ENCODE measurements around the gene HOXC9. TPM values are rescaled to one million over a fixed set of nuclear protein-coding genes. Genes with fewer than 3 reads are reported as not detected.

The HOXC9 gene
- total and polyA plus RNA-seq, 7 donors: 6.4 to 31.1 (median 11.3) TPM

DNA sequence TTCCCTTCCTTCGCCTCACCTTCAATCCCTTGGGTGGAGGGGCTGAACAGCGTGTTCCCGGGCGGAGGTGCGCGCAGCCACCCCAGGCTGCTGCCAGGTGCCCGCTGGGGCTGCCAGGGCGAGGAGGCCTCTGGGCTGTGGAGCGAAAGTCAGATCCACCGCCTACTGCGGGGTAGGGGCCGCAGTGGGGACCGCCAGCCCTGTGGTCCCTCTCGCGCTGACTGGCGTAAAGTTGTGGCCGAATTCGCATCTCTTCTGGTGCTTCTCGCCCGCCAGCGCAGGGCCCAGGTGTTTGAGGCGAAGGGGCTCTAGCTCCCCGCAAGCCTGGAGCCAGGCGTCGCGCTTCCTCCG is 46.8 kb downstream of the HOXC9 start:
- ATAC-seq: peak in 1 of 4 donors; percentile 36
- intact Hi-C loops (cut with DNase I): loop anchor here in 1 of 2 donors (5.0 kb wide), 1 partner anchor 126 kb away; no protein-coding TSS in a partner anchor
- WGBS, 3 donors: 61 to 75% (median 75%) methylated on average over 27 of the region's 27 CpGs
- Histone ChIP-seq H3K9me3 (no peaks in the 10 kb centered on the region), H3K36me3 (ENCODE audit: insufficient read depth in 1 of 2, low read depth in 1 of 2) (no peaks in the 10 kb centered on the region), H3K4me1 (no peaks in the 10 kb centered on the region), H3K4me3 (no peak overlapping the region), H3K27me3 (ENCODE audit: insufficient read depth in 3 of 3, low read length in 2 of 3) (peaks cover 0 to 5% (median 0%) of the 10 kb centered on the region in 3 donors), H3K27ac (no peak overlapping the region)
- TF ChIP-seq, protein P1, sequence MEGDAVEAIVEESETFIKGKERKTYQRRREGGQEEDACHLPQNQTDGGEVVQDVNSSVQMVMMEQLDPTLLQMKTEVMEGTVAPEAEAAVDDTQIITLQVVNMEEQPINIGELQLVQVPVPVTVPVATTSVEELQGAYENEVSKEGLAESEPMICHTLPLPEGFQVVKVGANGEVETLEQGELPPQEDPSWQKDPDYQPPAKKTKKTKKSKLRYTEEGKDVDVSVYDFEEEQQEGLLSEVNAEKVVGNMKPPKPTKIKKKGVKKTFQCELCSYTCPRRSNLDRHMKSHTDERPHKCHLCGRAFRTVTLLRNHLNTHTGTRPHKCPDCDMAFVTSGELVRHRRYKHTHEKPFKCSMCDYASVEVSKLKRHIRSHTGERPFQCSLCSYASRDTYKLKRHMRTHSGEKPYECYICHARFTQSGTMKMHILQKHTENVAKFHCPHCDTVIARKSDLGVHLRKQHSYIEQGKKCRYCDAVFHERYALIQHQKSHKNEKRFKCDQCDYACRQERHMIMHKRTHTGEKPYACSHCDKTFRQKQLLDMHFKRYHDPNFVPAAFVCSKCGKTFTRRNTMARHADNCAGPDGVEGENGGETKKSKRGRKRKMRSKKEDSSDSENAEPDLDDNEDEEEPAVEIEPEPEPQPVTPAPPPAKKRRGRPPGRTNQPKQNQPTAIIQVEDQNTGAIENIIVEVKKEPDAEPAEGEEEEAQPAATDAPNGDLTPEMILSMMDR (IDR thresholded peaks at IDR 0.05): no peak
- no peak for DNase-seq

DNA sequence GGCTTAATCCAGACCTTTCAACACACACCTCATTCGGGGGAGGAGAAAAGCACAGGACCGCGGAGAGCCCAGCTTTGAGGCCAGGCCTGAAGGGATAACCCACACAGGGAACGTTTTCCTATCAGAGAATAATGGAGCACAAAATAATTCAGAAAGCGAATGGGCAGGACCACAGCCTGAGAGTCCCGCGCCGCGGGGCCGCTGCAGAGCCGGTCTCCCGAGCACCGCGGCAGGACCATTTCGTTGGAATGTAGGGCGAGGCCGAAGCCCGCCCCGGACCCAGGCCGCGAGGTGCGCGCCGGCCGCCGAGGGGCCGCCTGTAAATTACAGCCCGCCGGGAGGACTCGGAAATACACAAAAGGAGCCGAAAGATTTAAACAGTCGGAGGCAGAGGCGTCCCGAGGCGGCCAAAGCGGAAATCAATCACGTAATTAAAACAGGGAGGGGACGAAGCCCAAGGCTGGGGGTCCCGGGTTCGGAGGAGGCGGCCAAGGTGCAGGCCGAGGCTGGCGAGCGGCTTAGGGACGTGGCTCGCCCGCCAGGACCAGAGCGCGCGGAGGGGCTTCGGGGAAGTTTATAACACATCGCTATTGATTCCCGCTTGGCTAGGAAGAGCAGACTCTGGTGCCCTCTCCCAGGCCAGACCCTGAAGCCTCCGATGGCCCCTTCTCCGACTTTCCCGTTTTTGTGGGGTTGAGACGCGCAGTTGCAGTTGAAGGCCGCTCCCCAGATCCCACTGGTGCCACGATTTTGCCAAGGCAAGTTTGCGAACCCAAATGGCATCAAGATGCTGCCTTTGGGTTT is 47.4 kb downstream of the HOXC9 start:
- Histone ChIP-seq H3K4me3 (peak overlapping the region; percentile 4), H3K9me3 (no peaks in the 10 kb centered on the region), H3K27me3 (ENCODE audit: insufficient read depth in 3 of 3, low read length in 2 of 3) (peaks cover 0 to 5% (median 0%) of the 10 kb centered on the region in 3 donors), H3K27ac (no peak overlapping the region), H3K4me1 (no peaks in the 10 kb centered on the region), H3K36me3 (ENCODE audit: insufficient read depth in 1 of 2, low read depth in 1 of 2) (no peaks in the 10 kb centered on the region)
- intact Hi-C loops (cut with DNase I): loop anchor here in 1 of 2 donors (5.0 kb wide), 1 partner anchor 125 kb away; no protein-coding TSS in a partner anchor
- ATAC-seq (peak in 1 of 4 donors; percentile 48), DNase-seq (no peak)
- TF ChIP-seq, protein P1 (IDR thresholded peaks at IDR 0.05): no peak
- 63 to 71% (median 66%) methylated on average over 59 to 61 of the region's 61 CpGs for WGBS, 3 donors

DNA sequence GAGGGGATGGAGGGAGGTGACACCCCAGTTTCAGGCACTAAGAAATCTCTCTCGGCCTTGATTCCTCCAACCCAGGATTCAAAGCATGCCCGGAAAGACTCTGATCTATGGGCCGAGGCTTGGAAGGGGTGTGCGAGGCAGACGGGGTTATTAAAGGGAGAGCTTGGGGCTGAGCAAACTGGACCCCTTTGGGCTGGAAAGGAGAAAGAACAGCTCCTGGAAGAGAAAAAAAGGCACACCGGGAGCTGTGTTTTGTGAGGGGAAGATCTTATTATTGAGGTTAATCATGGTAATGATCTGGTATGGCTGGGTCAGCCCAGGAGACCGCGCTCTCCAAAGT is 48.0 kb downstream of the HOXC9 start:
- Histone ChIP-seq H3K9me3 (no peaks in the 10 kb centered on the region), H3K27ac (no peak overlapping the region), H3K36me3 (ENCODE audit: insufficient read depth in 1 of 2, low read depth in 1 of 2) (no peaks in the 10 kb centered on the region), H3K4me3 (no peak overlapping the region), H3K27me3 (ENCODE audit: insufficient read depth in 3 of 3, low read length in 2 of 3) (peaks cover 0 to 5% (median 0%) of the 10 kb centered on the region in 3 donors), H3K4me1 (no peaks in the 10 kb centered on the region)
- TF ChIP-seq, protein P1 (IDR thresholded peaks at IDR 0.05): no peak
- DNase-seq (no peak), ATAC-seq (no peak)
- 75 to 91% (median 83%) methylated on average over 8 of the region's 8 CpGs for WGBS, 3 donors
- intact Hi-C loops (cut with DNase I): loop anchor here in 1 of 2 donors (5.0 kb wide), 1 partner anchor 124 kb away; no protein-coding TSS in a partner anchor

DNA sequence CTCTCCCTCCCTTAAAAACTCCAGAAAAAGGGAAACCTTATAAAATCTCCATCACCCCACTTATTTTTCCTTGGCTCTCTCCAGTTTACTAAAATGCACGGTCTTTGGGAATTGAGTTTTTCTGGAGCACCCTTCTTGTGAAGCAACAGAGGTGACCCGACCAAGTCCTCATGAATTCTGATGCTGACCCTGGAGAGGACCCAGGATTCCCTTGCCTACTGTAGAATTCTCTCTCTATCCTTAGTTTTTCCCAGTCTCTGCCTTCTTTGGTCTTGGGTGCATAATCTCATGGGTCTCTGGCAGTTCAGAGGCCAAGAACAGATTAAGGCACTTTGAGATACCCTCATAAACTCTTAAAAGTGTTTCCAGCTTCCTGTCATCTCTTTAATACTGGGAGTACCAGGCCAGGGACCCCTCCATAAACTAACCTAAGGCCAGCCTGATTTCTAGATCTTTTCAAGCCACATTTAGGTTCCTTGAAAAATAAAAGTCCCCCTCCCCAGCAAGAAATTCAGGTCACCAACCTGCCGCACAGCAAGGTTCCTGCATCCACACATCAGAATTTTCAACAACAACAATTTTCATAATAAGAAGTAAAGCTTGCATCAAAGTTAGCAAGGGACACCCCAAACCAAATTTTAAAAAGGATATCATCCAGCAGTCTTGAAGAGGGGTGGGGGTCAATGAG is 48.6 kb downstream of the HOXC9 start:
- H3K27ac ChIP-seq: no peak overlapping the region
- no peak for ATAC-seq
- no peak overlapping the region for H3K4me3 ChIP-seq
- H3K4me1 ChIP-seq: no peaks in the 10 kb centered on the region
- TF ChIP-seq, protein P1 (IDR thresholded peaks at IDR 0.05): no peak
- intact Hi-C loops (cut with DNase I): loop anchor here in 1 of 2 donors (5.0 kb wide), 1 partner anchor 124 kb away; no protein-coding TSS in a partner anchor
- H3K9me3 ChIP-seq: no peaks in the 10 kb centered on the region
- 85 to 87% (median 86%) methylated on average over 3 of the region's 3 CpGs for WGBS, 3 donors
- peaks cover 0 to 5% (median 0%) of the 10 kb centered on the region in 3 donors for H3K27me3 ChIP-seq (ENCODE audit: insufficient read depth in 3 of 3, low read length in 2 of 3)
- no peaks in the 10 kb centered on the region for H3K36me3 ChIP-seq (ENCODE audit: insufficient read depth in 1 of 2, low read depth in 1 of 2)
- DNase-seq: no peak

All from psoas muscle (tissue), 8 donors.